Neural cell (in vitro differentiated cells): ENCODE data around the gene GPI.

Source experiments
- EZH2 ChIP-seq: fragments of 200-600, 300-800 bp; shearing (Covaris generic), sonication (generic); IDR thresholded peaks from 2 replicates; pipeline ENCODE4 v1.6.1; 2014; ENCODE audit warnings: antibody characterized with exemption, low read length, borderline replicate concordance, mild to moderate bottlenecking; ENCODE audit not compliant: insufficient read depth, poor library complexity, severe bottlenecking
- POLR2AphosphoS5 ChIP-seq: IDR thresholded peaks from 2 replicates; pipeline ENCODE4 v1.6.1; 2012
- TF ChIP-seq, protein P1 (sequence below): fragments of 450-650 bp; IDR thresholded peaks from 2 replicates; pipeline ENCODE4 v1.5.1; 2014; ENCODE audit warnings: antibody characterized with exemption, mild to moderate bottlenecking, moderate library complexity; ENCODE audit not compliant: poor library complexity, severe bottlenecking

DNA sequence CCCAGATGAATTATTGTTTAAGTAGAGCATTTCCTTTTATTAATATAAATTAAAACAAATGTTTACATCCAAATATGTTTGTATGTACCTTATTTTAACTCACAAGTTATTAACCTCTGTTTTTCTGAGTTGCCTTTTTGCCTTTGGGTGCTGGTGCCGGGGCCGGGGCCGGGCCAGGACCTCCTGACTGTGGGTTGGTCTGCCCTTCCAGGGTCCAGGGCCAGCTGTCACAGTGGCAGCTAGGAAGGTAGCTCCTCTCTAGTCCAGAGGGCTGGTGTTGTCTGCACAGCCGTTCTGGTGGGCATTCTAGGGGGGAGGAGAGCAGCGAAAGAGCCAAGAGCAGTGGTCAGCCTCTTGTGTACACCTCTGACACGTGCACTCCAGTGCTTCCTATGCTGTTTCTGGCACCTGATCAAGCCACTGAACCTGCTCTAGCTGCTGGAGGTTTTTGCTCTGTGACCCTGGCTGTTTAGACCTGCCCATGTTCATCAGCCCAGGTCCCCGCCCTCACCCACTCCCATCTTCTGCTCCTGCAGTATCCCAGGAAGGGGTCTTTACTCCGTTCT, 61.2 kb downstream of the GPI start:
- TF ChIP-seq, protein P1, sequence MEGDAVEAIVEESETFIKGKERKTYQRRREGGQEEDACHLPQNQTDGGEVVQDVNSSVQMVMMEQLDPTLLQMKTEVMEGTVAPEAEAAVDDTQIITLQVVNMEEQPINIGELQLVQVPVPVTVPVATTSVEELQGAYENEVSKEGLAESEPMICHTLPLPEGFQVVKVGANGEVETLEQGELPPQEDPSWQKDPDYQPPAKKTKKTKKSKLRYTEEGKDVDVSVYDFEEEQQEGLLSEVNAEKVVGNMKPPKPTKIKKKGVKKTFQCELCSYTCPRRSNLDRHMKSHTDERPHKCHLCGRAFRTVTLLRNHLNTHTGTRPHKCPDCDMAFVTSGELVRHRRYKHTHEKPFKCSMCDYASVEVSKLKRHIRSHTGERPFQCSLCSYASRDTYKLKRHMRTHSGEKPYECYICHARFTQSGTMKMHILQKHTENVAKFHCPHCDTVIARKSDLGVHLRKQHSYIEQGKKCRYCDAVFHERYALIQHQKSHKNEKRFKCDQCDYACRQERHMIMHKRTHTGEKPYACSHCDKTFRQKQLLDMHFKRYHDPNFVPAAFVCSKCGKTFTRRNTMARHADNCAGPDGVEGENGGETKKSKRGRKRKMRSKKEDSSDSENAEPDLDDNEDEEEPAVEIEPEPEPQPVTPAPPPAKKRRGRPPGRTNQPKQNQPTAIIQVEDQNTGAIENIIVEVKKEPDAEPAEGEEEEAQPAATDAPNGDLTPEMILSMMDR, result no peak
- TF ChIP-seq EZH2, result no peak
- TF ChIP-seq POLR2AphosphoS5, result no peak
